ENCODE measurements around the gene IFNL1. TPM values are rescaled to one million over a fixed set of nuclear protein-coding genes. Genes with fewer than 3 reads are reported as not detected.
"Not testable (repeated sequence)": the region's sequence is repeated elsewhere in the genome, so short reads cannot be mapped to it uniquely, and the experiment has no call there.

IFNL1 gene
- total RNA-seq, 2 experiments from 2014 or later = not detected

GRCh38 chr19:39308531-39309304 lies 12.5 kb downstream of the IFNL1 start:
- peaks cover 7% of the 10 kb centered on the region for H3K4me1 ChIP-seq (ENCODE audit: insufficient read depth, low read length)
- DNase-seq = no peak
- H3K27me3 ChIP-seq (ENCODE audit: control insufficient read depth in 1 of 2, insufficient read depth in 2 of 2, low read length in 2 of 2) = no peaks in the 10 kb centered on the region
- TF ChIP-seq, protein P1, sequence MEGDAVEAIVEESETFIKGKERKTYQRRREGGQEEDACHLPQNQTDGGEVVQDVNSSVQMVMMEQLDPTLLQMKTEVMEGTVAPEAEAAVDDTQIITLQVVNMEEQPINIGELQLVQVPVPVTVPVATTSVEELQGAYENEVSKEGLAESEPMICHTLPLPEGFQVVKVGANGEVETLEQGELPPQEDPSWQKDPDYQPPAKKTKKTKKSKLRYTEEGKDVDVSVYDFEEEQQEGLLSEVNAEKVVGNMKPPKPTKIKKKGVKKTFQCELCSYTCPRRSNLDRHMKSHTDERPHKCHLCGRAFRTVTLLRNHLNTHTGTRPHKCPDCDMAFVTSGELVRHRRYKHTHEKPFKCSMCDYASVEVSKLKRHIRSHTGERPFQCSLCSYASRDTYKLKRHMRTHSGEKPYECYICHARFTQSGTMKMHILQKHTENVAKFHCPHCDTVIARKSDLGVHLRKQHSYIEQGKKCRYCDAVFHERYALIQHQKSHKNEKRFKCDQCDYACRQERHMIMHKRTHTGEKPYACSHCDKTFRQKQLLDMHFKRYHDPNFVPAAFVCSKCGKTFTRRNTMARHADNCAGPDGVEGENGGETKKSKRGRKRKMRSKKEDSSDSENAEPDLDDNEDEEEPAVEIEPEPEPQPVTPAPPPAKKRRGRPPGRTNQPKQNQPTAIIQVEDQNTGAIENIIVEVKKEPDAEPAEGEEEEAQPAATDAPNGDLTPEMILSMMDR (IDR thresholded peaks at IDR 0.05) = no peak
- Mint-ChIP-seq H3K9me3 (no peaks in the 10 kb centered on the region), H3K27me3 (no peaks in the 10 kb centered on the region), H3K4me3 (no peak overlapping the region), H3K27ac (no peak overlapping the region), H3K36me3 (ENCODE audit: low read depth) (peaks cover 54% of the 10 kb centered on the region), H3K4me1 (ENCODE audit: low read depth) (no peaks in the 10 kb centered on the region)
- CTCF ChIA-PET = no interaction called here
- ATAC-seq (ENCODE audit: poor library complexity) = no peak
- H3K4me3 ChIP-seq (ENCODE audit: low read length) = no peak overlapping the region
- POLR2A ChIA-PET = no interaction called here
- no peaks in the 10 kb centered on the region for H3K9me3 ChIP-seq (ENCODE audit: control insufficient read depth in 1 of 2, insufficient read depth in 1 of 2, low read length in 2 of 2)
- H3K27ac ChIP-seq (ENCODE audit: low read depth in 1 of 2, low read length in 2 of 2) = no peak overlapping the region
- H3K36me3 ChIP-seq (ENCODE audit: insufficient read depth, low read length) = peaks cover 19% of the 10 kb centered on the region
- intact Hi-C loops (cut with DNase I, micrococcal nuclease) = no loop called here

DNA sequence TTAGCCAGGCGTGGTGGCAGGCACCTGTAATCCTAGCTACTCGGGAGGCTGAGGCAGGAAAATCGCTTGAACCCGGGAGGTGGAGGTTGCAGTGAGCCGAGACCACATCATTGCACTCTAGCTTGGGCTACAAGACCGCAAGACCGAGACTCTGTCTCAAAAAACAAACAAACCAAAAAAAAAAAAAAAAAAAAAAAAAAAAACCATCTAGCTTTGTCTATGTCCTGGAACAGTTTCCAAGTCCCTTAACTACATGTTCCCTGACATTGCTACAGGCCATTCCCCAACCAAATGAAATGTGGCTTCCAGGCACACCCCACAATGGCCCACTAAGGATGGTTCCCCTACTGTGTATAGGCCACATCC lies 13.1 kb downstream of the IFNL1 start:
- H3K9me3 ChIP-seq (ENCODE audit: control insufficient read depth in 1 of 2, insufficient read depth in 1 of 2, low read length in 2 of 2); H3K27me3 ChIP-seq (ENCODE audit: control insufficient read depth in 1 of 2, insufficient read depth in 2 of 2, low read length in 2 of 2); H3K4me1 ChIP-seq (ENCODE audit: insufficient read depth, low read length); H3K4me3 ChIP-seq (ENCODE audit: low read length); ATAC-seq (ENCODE audit: poor library complexity); H3K27ac Mint-ChIP-seq; H3K9me3 Mint-ChIP-seq; H3K27me3 Mint-ChIP-seq; H3K4me1 Mint-ChIP-seq (ENCODE audit: low read depth); H3K27ac ChIP-seq (ENCODE audit: low read depth in 1 of 2, low read length in 2 of 2); intact Hi-C loops (cut with DNase I, micrococcal nuclease); DNase-seq; H3K4me3 Mint-ChIP-seq; POLR2A ChIA-PET: not testable (repeated sequence)
- H3K36me3 ChIP-seq (ENCODE audit: insufficient read depth, low read length) = peaks cover 25% of the 10 kb centered on the region
- CTCF ChIA-PET = interaction anchor here (0.6 kb wide), 1 partner anchor 803 kb away, joined by 3 read pairs; no protein-coding TSS in a partner anchor
- peaks cover 56% of the 10 kb centered on the region for H3K36me3 Mint-ChIP-seq (ENCODE audit: low read depth)

GRCh38 chr19:39310558-39311311 lies 14.5 kb downstream of the IFNL1 start:
- Histone ChIP-seq H3K9me3 (ENCODE audit: control insufficient read depth in 1 of 2, insufficient read depth in 1 of 2, low read length in 2 of 2) (no peaks in the 10 kb centered on the region), H3K4me3 (ENCODE audit: low read length) (no peak overlapping the region), H3K27ac (ENCODE audit: low read depth in 1 of 2, low read length in 2 of 2) (no peak overlapping the region), H3K36me3 (ENCODE audit: insufficient read depth, low read length) (peaks cover 32% of the 10 kb centered on the region), H3K4me1 (ENCODE audit: insufficient read depth, low read length) (peaks cover 7% of the 10 kb centered on the region), H3K27me3 (ENCODE audit: control insufficient read depth in 1 of 2, insufficient read depth in 2 of 2, low read length in 2 of 2) (no peaks in the 10 kb centered on the region)
- ChIA-PET CTCF (no interaction called here), POLR2A (no interaction called here)
- intact Hi-C loops (cut with DNase I, micrococcal nuclease) = no loop called here
- H3K27me3 Mint-ChIP-seq = no peaks in the 10 kb centered on the region
- DNase-seq (no peak), ATAC-seq (ENCODE audit: poor library complexity) (no peak)
- TF ChIP-seq, protein P1 (IDR thresholded peaks at IDR 0.05) = no peak
- no peak overlapping the region for H3K4me3 Mint-ChIP-seq
- H3K27ac Mint-ChIP-seq = no peak overlapping the region
- H3K9me3 Mint-ChIP-seq = no peaks in the 10 kb centered on the region
- peaks cover 59% of the 10 kb centered on the region for H3K36me3 Mint-ChIP-seq (ENCODE audit: low read depth)
- H3K4me1 Mint-ChIP-seq (ENCODE audit: low read depth) = no peaks in the 10 kb centered on the region

Data from CD4-positive, alpha-beta T cell (primary cell).